Activated CD8-positive, alpha-beta memory T cell treated with anti-CD3 and anti-CD28 coated beads, Interleukin-2, amount 10 ng/mL, durations not matched to agents 7 days and 5 days (primary cell): ENCODE measurements around the gene AGGF1. TPM values are rescaled to one million over a fixed set of nuclear protein-coding genes. Genes with fewer than 3 reads are reported as not detected.
"Not testable (repeated sequence)": the region's sequence is repeated elsewhere in the genome, so short reads cannot be mapped to it uniquely, and the experiment has no call there.

Experiments used
- ATAC-seq: fragments of 150-1000 bp; cut with Tn5 transposase; one replicate; pipeline ENCODE4 v1.10.0; 2021; ENCODE audit warnings: moderate library complexity
- CTCF ChIA-PET: fragments of 350-600 bp; sonication (Branson Sonifier 250); formaldehyde crosslinking; loops from one replicate; lab custom pipeline; 2021; ENCODE audit warnings: antibody characterized with exemption; lab: Charles Lee
- DNase-seq: peaks from one replicate; pipeline ENCODE4 v3.0.0-alpha.2; 2020
- H3K27ac Mint-ChIP-seq: one replicate; pipeline ENCODE4 v1.8.0; 2021; ENCODE audit warnings: mild to moderate bottlenecking, mixed read lengths
- H3K27me3 Mint-ChIP-seq: one replicate; pipeline ENCODE4 v1.8.0; 2021; ENCODE audit warnings: mixed read lengths
- H3K36me3 Mint-ChIP-seq: one replicate; pipeline ENCODE4 v1.8.0; 2021; ENCODE audit warnings: mild to moderate bottlenecking, mixed read lengths
- H3K4me1 Mint-ChIP-seq: one replicate; pipeline ENCODE4 v1.8.0; 2021; ENCODE audit warnings: mixed read lengths
- H3K4me3 Mint-ChIP-seq: one replicate; pipeline ENCODE4 v1.8.0; 2021; ENCODE audit warnings: mild to moderate bottlenecking, moderate library complexity, mixed read lengths
- H3K9me3 Mint-ChIP-seq: one replicate; pipeline ENCODE4 v1.8.0; 2022; ENCODE audit warnings: low read depth, mixed read lengths
- total RNA-seq, 2 experiments: library from RNA; stranded (reverse); gene quantifications; one replicate each; pipeline ENCODE4 v1.2.3, GENCODE V29; 2021

The AGGF1 gene
- total RNA-seq, 2 experiments from 2014 or later: 28.6 to 29.3 TPM

GRCh38 chr5:77032635-77033034 is 2.4 kb downstream of the AGGF1 start:
- CTCF ChIA-PET: no interaction called here
- Mint-ChIP-seq H3K27ac (no peak overlapping the region), H3K9me3 (peaks cover 11% of the 10 kb centered on the region), H3K36me3 (peaks cover 40% of the 10 kb centered on the region), H3K4me3 (no peak overlapping the region), H3K4me1 (peaks cover 35% of the 10 kb centered on the region), H3K27me3 (no peaks in the 10 kb centered on the region)
- no peak for DNase-seq
- ATAC-seq: no peak

DNA sequence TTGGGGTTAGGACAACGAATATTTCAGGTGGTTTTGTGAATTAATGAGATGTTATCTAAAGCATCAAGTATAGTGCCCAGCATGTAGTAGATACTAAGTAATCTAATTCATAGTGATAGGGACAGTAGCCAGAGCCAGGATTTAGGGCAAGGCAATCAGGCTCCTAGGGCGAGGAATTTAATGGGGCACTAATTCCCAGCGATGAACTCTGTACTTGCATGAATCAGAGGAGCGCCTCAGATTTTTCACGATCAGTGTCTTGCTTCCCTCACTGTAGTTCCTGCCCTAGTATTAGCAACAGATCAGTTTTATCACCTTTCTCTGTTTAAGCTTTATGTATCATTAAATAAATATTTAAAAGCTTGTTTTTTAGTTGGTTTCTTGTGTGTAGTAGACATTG is 3.1 kb downstream of the AGGF1 start:
- Mint-ChIP-seq H3K36me3 (peaks cover 41% of the 10 kb centered on the region), H3K4me3 (no peak overlapping the region), H3K27me3 (no peaks in the 10 kb centered on the region), H3K27ac (no peak overlapping the region), H3K4me1 (peaks cover 35% of the 10 kb centered on the region), H3K9me3 (peaks cover 8% of the 10 kb centered on the region)
- ATAC-seq: no peak
- CTCF ChIA-PET: interaction anchor here (1.0 kb wide), 1 partner anchor 44 kb away, joined by 3 read pairs; no protein-coding TSS in a partner anchor
- DNase-seq: no peak

DNA sequence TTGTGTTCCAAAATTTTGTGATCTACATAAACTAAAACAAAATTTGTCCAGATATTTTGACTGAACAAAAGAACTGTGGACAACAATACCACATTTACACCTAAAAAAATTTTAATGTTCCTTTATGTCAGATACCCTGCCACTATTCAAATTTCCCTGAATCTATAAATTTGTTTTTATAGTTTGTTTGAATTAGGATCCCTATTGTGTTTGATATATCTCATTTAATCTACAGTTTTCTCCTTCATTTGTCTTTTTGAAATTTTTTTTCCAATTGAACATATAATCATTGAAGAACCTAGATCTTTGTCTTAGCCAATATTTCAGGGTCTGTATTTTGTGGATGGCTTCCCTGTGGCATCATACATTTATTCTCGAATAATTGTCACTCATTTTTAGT is 5.7 kb downstream of the AGGF1 start:
- ATAC-seq (no peak), DNase-seq (no peak)
- Mint-ChIP-seq H3K9me3 (no peaks in the 10 kb centered on the region), H3K4me1 (peaks cover 22% of the 10 kb centered on the region), H3K27ac (no peak overlapping the region), H3K27me3 (no peaks in the 10 kb centered on the region), H3K4me3 (no peak overlapping the region), H3K36me3 (peaks cover 40% of the 10 kb centered on the region)
- CTCF ChIA-PET: no interaction called here

- H3K4me3 Mint-ChIP-seq: no peak overlapping the region
- no peaks in the 10 kb centered on the region for H3K9me3 Mint-ChIP-seq
- H3K4me1 Mint-ChIP-seq: peaks cover 19% of the 10 kb centered on the region
- H3K27me3 Mint-ChIP-seq: no peaks in the 10 kb centered on the region
- peak overlapping the region; percentile 41 for H3K27ac Mint-ChIP-seq
- DNase-seq: no peak
- CTCF ChIA-PET: no interaction called here
- peaks cover 44% of the 10 kb centered on the region for H3K36me3 Mint-ChIP-seq
- peak; percentile 60 for ATAC-seq
Measured at GRCh38 chr5:77046416-77047073, 16.3 kb downstream of the AGGF1 start.

- H3K9me3 Mint-ChIP-seq: no peaks in the 10 kb centered on the region
- peaks cover 56% of the 10 kb centered on the region for H3K36me3 Mint-ChIP-seq
- no peak overlapping the region for H3K27ac Mint-ChIP-seq
- ATAC-seq (no peak), DNase-seq (no peak)
- CTCF ChIA-PET: no interaction called here
- H3K27me3 Mint-ChIP-seq: no peaks in the 10 kb centered on the region
- no peak overlapping the region for H3K4me3 Mint-ChIP-seq
- H3K4me1 Mint-ChIP-seq: peaks cover 15% of the 10 kb centered on the region
Measured at GRCh38 chr5:77064040-77064439, 33.8 kb downstream of the AGGF1 start.

DNA sequence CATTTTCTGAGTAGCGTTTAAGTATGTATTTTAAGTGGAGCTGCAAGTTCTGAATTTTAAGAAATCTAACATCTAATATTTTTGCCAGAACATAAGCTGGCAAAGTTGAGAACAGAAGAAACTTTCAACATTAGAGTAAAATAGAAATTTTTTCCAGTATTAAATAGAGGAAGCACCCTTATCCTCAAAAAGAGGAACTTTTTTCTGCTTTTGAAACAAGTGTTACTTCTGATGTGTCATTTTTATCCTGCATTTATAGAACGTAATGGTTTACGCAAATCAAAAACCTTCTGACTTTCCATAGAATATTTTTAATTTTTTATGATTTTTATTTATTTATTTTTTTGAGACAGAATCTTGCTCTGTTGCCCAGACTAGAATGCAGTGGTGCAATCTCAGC is 35.1 kb downstream of the AGGF1 start:
- H3K36me3 Mint-ChIP-seq: peaks cover 57% of the 10 kb centered on the region
- no peak overlapping the region for H3K27ac Mint-ChIP-seq
- no peaks in the 10 kb centered on the region for H3K9me3 Mint-ChIP-seq
- no peak overlapping the region for H3K4me3 Mint-ChIP-seq
- no peaks in the 10 kb centered on the region for H3K27me3 Mint-ChIP-seq
- CTCF ChIA-PET: no interaction called here
- DNase-seq (no peak), ATAC-seq (no peak)
- peaks cover 15% of the 10 kb centered on the region for H3K4me1 Mint-ChIP-seq

DNA sequence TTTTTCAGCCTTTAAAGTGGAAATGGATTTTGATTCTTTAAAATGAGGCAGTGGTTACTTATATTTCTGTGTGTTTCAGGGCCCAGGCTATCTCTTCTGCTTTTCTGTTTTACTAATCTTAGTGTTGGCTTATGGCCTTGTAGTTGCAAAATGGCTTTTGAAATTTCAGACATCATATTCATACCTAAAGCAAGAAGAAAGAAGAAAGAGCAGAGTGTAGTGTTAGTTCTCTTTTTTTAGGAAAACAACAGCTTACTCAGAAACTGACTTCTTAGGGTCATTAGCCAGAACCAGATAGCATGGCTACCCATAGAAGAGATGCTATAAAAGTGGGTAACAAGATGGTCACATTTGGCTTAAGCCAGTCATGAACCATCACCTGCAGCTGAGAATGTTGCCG is 36.0 kb downstream of the AGGF1 start:
- H3K9me3 Mint-ChIP-seq: no peaks in the 10 kb centered on the region
- H3K27ac Mint-ChIP-seq: no peak overlapping the region
- CTCF ChIA-PET: no interaction called here
- H3K4me3 Mint-ChIP-seq: no peak overlapping the region
- peaks cover 54% of the 10 kb centered on the region for H3K36me3 Mint-ChIP-seq
- DNase-seq (no peak), ATAC-seq (no peak)
- H3K27me3 Mint-ChIP-seq: no peaks in the 10 kb centered on the region
- peaks cover 15% of the 10 kb centered on the region for H3K4me1 Mint-ChIP-seq

DNA sequence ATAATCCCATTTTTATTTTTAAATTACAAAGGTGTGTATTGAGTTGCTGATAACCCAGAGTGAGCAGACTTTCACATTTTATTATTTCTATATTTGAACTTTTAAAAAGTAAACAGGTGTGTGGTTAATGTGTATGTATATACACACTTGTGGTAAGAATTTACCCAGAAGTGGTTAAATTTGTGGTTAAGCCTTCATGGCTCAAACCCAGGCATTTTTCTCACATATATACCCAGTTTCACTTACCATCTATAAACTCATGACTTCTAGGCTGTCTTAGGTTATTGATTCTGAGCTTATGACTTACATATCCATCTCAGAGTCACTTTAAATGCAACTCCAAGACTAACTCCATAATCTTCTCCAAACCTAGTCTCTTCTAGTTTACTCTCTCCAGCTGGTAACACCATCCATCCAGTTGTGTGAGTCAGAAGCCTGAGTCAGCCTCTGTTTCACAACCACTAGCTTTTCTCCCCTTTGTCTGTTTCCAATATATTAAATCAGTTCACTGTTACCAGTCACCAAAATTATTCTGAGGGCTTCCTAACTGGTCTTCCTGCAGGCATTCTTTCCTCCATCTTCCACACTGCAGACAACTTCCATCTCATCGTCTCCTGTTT is 36.7 kb downstream of the AGGF1 start:
- Mint-ChIP-seq H3K27me3 (no peaks in the 10 kb centered on the region), H3K36me3 (peaks cover 48% of the 10 kb centered on the region), H3K9me3 (no peaks in the 10 kb centered on the region), H3K27ac (no peak overlapping the region), H3K4me3 (no peak overlapping the region), H3K4me1 (peaks cover 15% of the 10 kb centered on the region)
- no peak for DNase-seq
- CTCF ChIA-PET: interaction anchor here (1.3 to 2.2 kb wide), 2 partner anchors 10 to 196 kb away, joined by 3 to 13 read pairs; no protein-coding TSS in a partner anchor
- no peak for ATAC-seq

DNA sequence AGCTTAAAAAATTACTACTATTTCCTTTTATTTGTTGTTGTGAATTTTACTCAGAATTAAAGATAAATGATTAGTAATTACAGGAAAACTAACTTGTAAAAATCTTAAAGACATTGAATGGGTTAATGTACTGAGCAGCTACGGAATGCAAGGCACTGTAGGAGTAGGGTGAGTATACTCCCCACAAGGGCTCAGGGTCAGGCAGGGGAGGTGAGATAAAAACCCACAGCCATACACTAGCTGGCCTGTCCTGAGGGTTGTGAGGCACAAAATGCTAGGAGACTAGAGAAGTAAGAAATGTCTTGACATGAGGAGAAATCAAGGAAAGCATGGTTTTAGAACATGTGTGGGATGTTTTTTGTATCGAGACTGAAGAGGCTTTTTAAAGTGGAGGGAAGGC is 43.5 kb downstream of the AGGF1 start:
- ATAC-seq: no peak
- no peak for DNase-seq
- Mint-ChIP-seq H3K9me3 (no peaks in the 10 kb centered on the region), H3K4me3 (no peak overlapping the region), H3K4me1 (peaks cover 3% of the 10 kb centered on the region), H3K27me3 (no peaks in the 10 kb centered on the region), H3K27ac (no peak overlapping the region), H3K36me3 (peaks cover 16% of the 10 kb centered on the region)
- CTCF ChIA-PET: interaction anchor here (1.6 kb wide), 1 partner anchor 203 kb away, joined by 5 read pairs; no protein-coding TSS in a partner anchor

- H3K36me3 Mint-ChIP-seq: peaks cover 7% of the 10 kb centered on the region
- CTCF ChIA-PET: interaction anchor here (0.7 to 1.6 kb wide), 2 partner anchors 21 to 204 kb away, joined by 3 to 5 read pairs; no protein-coding TSS in a partner anchor
- peaks cover 3% of the 10 kb centered on the region for H3K4me1 Mint-ChIP-seq
- H3K9me3 Mint-ChIP-seq: no peaks in the 10 kb centered on the region
- no peak overlapping the region for H3K27ac Mint-ChIP-seq
- ATAC-seq (no peak), DNase-seq (no peak)
- H3K4me3 Mint-ChIP-seq: no peak overlapping the region
- no peaks in the 10 kb centered on the region for H3K27me3 Mint-ChIP-seq
Measured at GRCh38 chr5:77074745-77075144, 44.5 kb downstream of the AGGF1 start.

GRCh38 chr5:77076961-77077828 is 47.0 kb downstream of the AGGF1 start:
- H3K4me3 Mint-ChIP-seq: peak overlapping the region; percentile 29
- H3K36me3 Mint-ChIP-seq: peaks cover 2% of the 10 kb centered on the region
- peak; percentile 66 for DNase-seq
- CTCF ChIA-PET: interaction anchor here (0.5 to 3.6 kb wide), 30 partner anchors 9 to 1998 kb away, joined by 3 to 29 read pairs (median 4); partner anchors contain the start of genes AGGF1, WDR41 and ZBED3
- H3K4me1 Mint-ChIP-seq: peaks cover 3% of the 10 kb centered on the region
- ATAC-seq: peak; percentile 88
- no peaks in the 10 kb centered on the region for H3K27me3 Mint-ChIP-seq
- H3K9me3 Mint-ChIP-seq: no peaks in the 10 kb centered on the region
- H3K27ac Mint-ChIP-seq: no peak overlapping the region

GRCh38 chr5:77077829-77078176 is 47.6 kb downstream of the AGGF1 start:
- Mint-ChIP-seq H3K27ac (no peak overlapping the region), H3K27me3 (no peaks in the 10 kb centered on the region), H3K4me3 (peak overlapping the region; percentile 29), H3K36me3 (peaks cover 6% of the 10 kb centered on the region), H3K4me1 (peaks cover 3% of the 10 kb centered on the region), H3K9me3 (peaks cover 2% of the 10 kb centered on the region)
- peak; percentile 4 for ATAC-seq
- CTCF ChIA-PET: interaction anchor here (0.9 to 3.6 kb wide), 18 partner anchors 9 to 414 kb away, joined by 3 to 29 read pairs (median 4); partner anchors contain the start of genes AGGF1, WDR41 and ZBED3
- DNase-seq: no peak

DNA sequence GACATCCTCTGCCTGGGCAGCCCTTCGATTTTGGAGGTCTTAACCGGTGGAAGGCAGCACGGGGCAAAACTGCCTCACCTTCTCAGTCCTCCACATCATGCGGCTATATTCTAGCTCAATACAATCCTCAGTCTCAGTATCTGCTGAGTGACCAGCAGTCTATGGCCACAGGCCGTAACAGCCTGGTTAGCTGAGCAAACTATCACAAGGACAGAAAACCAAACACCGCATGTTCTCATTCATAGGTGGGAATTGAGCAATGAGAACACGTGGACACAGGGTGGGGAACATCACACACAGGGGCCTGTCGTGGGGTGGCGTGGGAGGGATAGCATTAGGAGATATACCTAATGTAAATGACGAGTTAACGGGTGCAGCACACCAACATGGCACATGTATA is 50.3 kb downstream of the AGGF1 start:
- H3K4me1 Mint-ChIP-seq, CTCF ChIA-PET, H3K27me3 Mint-ChIP-seq, ATAC-seq, DNase-seq, H3K36me3 Mint-ChIP-seq, H3K9me3 Mint-ChIP-seq, H3K4me3 Mint-ChIP-seq, H3K27ac Mint-ChIP-seq: not testable (repeated sequence)
